HEK293 (cell line): ENCODE results near the gene KLHL29.

Source experiments
- CTCF ChIA-PET: fragments of 350-600 bp; formaldehyde crosslinking; extraction: SDS; loops from one replicate; lab custom pipeline; 2021; ENCODE audit warnings: antibody characterized with exemption; lab: Yijun Ruan, JAX
- POLR2A ChIA-PET: fragments of 300-600 bp; formaldehyde crosslinking; extraction: SDS; loops from one replicate; lab custom pipeline; 2020; ENCODE audit warnings: antibody characterized with exemption, inconsistent platforms; lab: Yijun Ruan, JAX
- H3K27ac ChIP-seq: fragments of 200-500 bp; sonication (Bioruptor generic); 2 replicates; pipeline ENCODE4 v1.5.1; 2014; ENCODE audit warnings: low read depth, low read length, control low read depth, inconsistent platforms; ENCODE audit errors: extremely low read depth
- H3K36me3 ChIP-seq, 2 experiments: fragments of 200-500 bp in 1 of 2; sonication (Bioruptor generic) in 1 of 2; 1 replicate in 1 of 2; 2 replicates in 1 of 2; pipeline ENCODE4 v1.5.1; 2014 to 2017; ENCODE audit warnings: inconsistent platforms in 2 of 2, low read length in 2 of 2; ENCODE audit not compliant: control insufficient read depth in 2 of 2, insufficient read depth in 1 of 2
- H3K4me1 ChIP-seq: fragments of 200-500 bp; sonication (Bioruptor generic); 2 replicates; pipeline ENCODE4 v1.5.1; 2014; ENCODE audit warnings: mild to moderate bottlenecking, low read length, inconsistent platforms; ENCODE audit not compliant: control insufficient read depth, insufficient read depth
- H3K4me3 ChIP-seq: 2 replicates; pipeline ENCODE4 v1.5.1; 2011; ENCODE audit warnings: low read depth, mild to moderate bottlenecking, control low read depth, low read length, moderate library complexity
- H3K9me3 ChIP-seq: fragments of 200-500 bp; sonication (Bioruptor generic); 2 replicates; pipeline ENCODE4 v1.5.1; 2014; ENCODE audit warnings: low read depth, low read length, inconsistent platforms; ENCODE audit not compliant: control insufficient read depth, insufficient read depth
- HOXD13 ChIP-seq: sonication (generic); formaldehyde crosslinking; IDR thresholded peaks from 2 replicates; pipeline ENCODE4 v1.8.0; 2022; ENCODE audit warnings: missing genetic modification reagents, borderline replicate concordance
- OSR2 ChIP-seq: fragments of 450-650 bp; formaldehyde crosslinking; IDR thresholded peaks from 2 replicates; pipeline ENCODE4 v1.5.1; 2016; ENCODE audit warnings: missing biosample characterization, missing genetic modification characterization
- SCRT1 ChIP-seq: fragments of 450-650 bp; formaldehyde crosslinking; IDR thresholded peaks from 2 replicates; pipeline ENCODE4 v1.5.1; 2016; ENCODE audit warnings: missing biosample characterization, missing genetic modification characterization, borderline replicate concordance
- SP3 ChIP-seq: fragments of 450-650 bp; formaldehyde crosslinking; IDR thresholded peaks from 2 replicates; pipeline ENCODE4 v1.5.1; 2016; ENCODE audit warnings: missing biosample characterization, missing genetic modification characterization
- TSHZ1 ChIP-seq: fragments of 450-650 bp; formaldehyde crosslinking; IDR thresholded peaks from 2 replicates; pipeline ENCODE4 v1.5.1; 2016; ENCODE audit warnings: missing biosample characterization, missing genetic modification characterization, borderline replicate concordance
- YY1 ChIP-seq: fragments of 450-650 bp; formaldehyde crosslinking; IDR thresholded peaks from 2 replicates; pipeline ENCODE4 v1.5.1; 2018; ENCODE audit warnings: missing biosample characterization, missing genetic modification characterization
- ZBTB26 ChIP-seq: fragments of 450-650 bp; formaldehyde crosslinking; optimal IDR thresholded peaks from 2 replicates; pipeline ENCODE3; 2016; ENCODE audit warnings: missing biosample characterization, mild to moderate bottlenecking, missing genetic modification characterization
- ZEB2 ChIP-seq: fragments of 450-650 bp; formaldehyde crosslinking; IDR thresholded peaks from 2 replicates; pipeline ENCODE4 v1.5.1; 2016; ENCODE audit warnings: missing biosample characterization, missing genetic modification characterization
- ZFP3 ChIP-seq: fragments of 450-650 bp; formaldehyde crosslinking; IDR thresholded peaks from 2 replicates; pipeline ENCODE4 v1.5.1; 2016; ENCODE audit warnings: low read depth, missing biosample characterization, missing genetic modification characterization
- ZIC2 ChIP-seq: fragments of 450-650 bp; formaldehyde crosslinking; IDR thresholded peaks from 2 replicates; pipeline ENCODE4 v1.5.1; 2016; ENCODE audit warnings: missing biosample characterization, missing genetic modification characterization
- ZNF19 ChIP-seq: fragments of 450-650 bp; formaldehyde crosslinking; IDR thresholded peaks from 2 replicates; pipeline ENCODE4; 2016; ENCODE audit warnings: missing biosample characterization, missing genetic modification characterization, low read depth
- ZNF202 ChIP-seq: fragments of 450-650 bp; formaldehyde crosslinking; IDR thresholded peaks from 2 replicates; pipeline ENCODE4 v1.5.1; 2016; ENCODE audit warnings: missing biosample characterization, missing genetic modification characterization, borderline replicate concordance
- ZNF223 ChIP-seq: fragments of 450-650 bp; formaldehyde crosslinking; IDR thresholded peaks from 2 replicates; pipeline ENCODE4 v1.5.1; 2016; ENCODE audit warnings: missing biosample characterization, missing genetic modification characterization
- ZNF48 ChIP-seq: fragments of 450-650 bp; formaldehyde crosslinking; IDR thresholded peaks from 2 replicates; pipeline ENCODE4 v1.5.1; 2016; ENCODE audit warnings: missing biosample characterization, missing genetic modification characterization
- ZNF514 ChIP-seq: fragments of 450-650 bp; formaldehyde crosslinking; IDR thresholded peaks from 2 replicates; pipeline ENCODE4 v1.5.1; 2016; ENCODE audit warnings: missing biosample characterization, missing genetic modification characterization
- ZNF707 ChIP-seq: fragments of 450-650 bp; formaldehyde crosslinking; IDR thresholded peaks from 2 replicates; pipeline ENCODE4 v1.5.1; 2016; ENCODE audit warnings: missing biosample characterization, missing genetic modification characterization
- ZNF76 ChIP-seq: fragments of 450-650 bp; formaldehyde crosslinking; IDR thresholded peaks from 2 replicates; pipeline ENCODE4; 2016; ENCODE audit warnings: low read depth, missing biosample characterization, missing genetic modification characterization, borderline replicate concordance
- ZNF768 ChIP-seq: fragments of 450-650 bp; formaldehyde crosslinking; IDR thresholded peaks from 2 replicates; pipeline ENCODE4 v1.5.1; 2018; ENCODE audit warnings: missing biosample characterization, mild to moderate bottlenecking, missing genetic modification characterization
- TF ChIP-seq, protein P1 (sequence below): fragments of 450-650 bp; formaldehyde crosslinking; IDR thresholded peaks from 2 replicates; pipeline ENCODE4 v1.5.1; 2017; ENCODE audit warnings: missing biosample characterization, missing genetic modification characterization
- TF ChIP-seq, protein P2 (sequence below): fragments of 450-650 bp; IDR thresholded peaks from 2 replicates; pipeline ENCODE4 v1.5.1; 2018; ENCODE audit warnings: missing biosample characterization, mild to moderate bottlenecking, missing genetic modification characterization
- TF ChIP-seq, protein P3 (sequence below): fragments of 450-650 bp; formaldehyde crosslinking; IDR thresholded peaks from 2 replicates; pipeline ENCODE4 v1.5.1; 2017; ENCODE audit warnings: missing biosample characterization, missing genetic modification characterization

KLHL29 gene

GRCh38 chr2:23585273-23586170 is 200.5 kb downstream of the KLHL29 start:
- Histone ChIP-seq H3K4me1 (0 out of 2 replicates have a peak, but pooled peaks cover 2% of the 10 kb centered on the region), H3K36me3 (no peaks in the 10 kb centered on the region), H3K9me3 (no peaks in the 10 kb centered on the region), H3K4me3 (no peak overlapping the region), H3K27ac (no peak overlapping the region)
- POLR2A ChIA-PET, result interaction anchor here (0.7 kb wide), 1 partner anchor 10 kb away, joined by 4 read pairs; no protein-coding TSS in a partner anchor
- TF ChIP-seq, protein P1, sequence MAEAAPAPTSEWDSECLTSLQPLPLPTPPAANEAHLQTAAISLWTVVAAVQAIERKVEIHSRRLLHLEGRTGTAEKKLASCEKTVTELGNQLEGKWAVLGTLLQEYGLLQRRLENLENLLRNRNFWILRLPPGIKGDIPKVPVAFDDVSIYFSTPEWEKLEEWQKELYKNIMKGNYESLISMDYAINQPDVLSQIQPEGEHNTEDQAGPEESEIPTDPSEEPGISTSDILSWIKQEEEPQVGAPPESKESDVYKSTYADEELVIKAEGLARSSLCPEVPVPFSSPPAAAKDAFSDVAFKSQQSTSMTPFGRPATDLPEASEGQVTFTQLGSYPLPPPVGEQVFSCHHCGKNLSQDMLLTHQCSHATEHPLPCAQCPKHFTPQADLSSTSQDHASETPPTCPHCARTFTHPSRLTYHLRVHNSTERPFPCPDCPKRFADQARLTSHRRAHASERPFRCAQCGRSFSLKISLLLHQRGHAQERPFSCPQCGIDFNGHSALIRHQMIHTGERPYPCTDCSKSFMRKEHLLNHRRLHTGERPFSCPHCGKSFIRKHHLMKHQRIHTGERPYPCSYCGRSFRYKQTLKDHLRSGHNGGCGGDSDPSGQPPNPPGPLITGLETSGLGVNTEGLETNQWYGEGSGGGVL, result 0 out of 2 replicates have a peak, but pooled peaks have one; percentile 16
- TF ChIP-seq, protein P2, sequence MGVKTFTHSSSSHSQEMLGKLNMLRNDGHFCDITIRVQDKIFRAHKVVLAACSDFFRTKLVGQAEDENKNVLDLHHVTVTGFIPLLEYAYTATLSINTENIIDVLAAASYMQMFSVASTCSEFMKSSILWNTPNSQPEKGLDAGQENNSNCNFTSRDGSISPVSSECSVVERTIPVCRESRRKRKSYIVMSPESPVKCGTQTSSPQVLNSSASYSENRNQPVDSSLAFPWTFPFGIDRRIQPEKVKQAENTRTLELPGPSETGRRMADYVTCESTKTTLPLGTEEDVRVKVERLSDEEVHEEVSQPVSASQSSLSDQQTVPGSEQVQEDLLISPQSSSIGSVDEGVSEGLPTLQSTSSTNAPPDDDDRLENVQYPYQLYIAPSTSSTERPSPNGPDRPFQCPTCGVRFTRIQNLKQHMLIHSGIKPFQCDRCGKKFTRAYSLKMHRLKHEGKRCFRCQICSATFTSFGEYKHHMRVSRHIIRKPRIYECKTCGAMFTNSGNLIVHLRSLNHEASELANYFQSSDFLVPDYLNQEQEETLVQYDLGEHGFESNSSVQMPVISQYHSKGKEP (tag by site-specific recombination), result no peak
- CTCF ChIA-PET, result interaction anchor here (1.5 to 2.0 kb wide), 2 partner anchors 9 to 18 kb away, joined by 3 to 5 read pairs; no protein-coding TSS in a partner anchor

- ChIA-PET POLR2A (no interaction called here), CTCF (interaction anchor here (0.7 to 2.0 kb wide), 2 partner anchors 20 to 274 kb away, joined by 4 to 5 read pairs; no protein-coding TSS in a partner anchor)
- Histone ChIP-seq H3K4me1 (0 out of 2 replicates have a peak, but pooled peaks cover 2% of the 10 kb centered on the region), H3K36me3 (no peaks in the 10 kb centered on the region), H3K9me3 (no peaks in the 10 kb centered on the region), H3K27ac (no peak overlapping the region), H3K4me3 (no peak overlapping the region)
- TF ChIP-seq ZNF48 (tag by site-specific recombination) (no peak), ZBTB26 (tag by site-specific recombination) (no peak), OSR2 (tag by site-specific recombination) (0 out of 2 replicates have a peak, but pooled peaks have one; percentile 7), SCRT1 (tag by site-specific recombination) (no peak), SP3 (tag by site-specific recombination) (no peak), ZNF223 (tag by site-specific recombination) (no peak), ZEB2 (tag by site-specific recombination) (no peak), ZNF19 (tag by site-specific recombination) (no peak), ZIC2 (peak; percentile 50), ZNF707 (tag by site-specific recombination) (no peak), ZNF76 (no peak), TSHZ1 (tag by site-specific recombination) (no peak), ZNF514 (no peak), YY1 (tag by site-specific recombination) (no peak), ZNF768 (no peak), HOXD13 (CRISPR knock-in tag) (no peak), ZNF202 (tag by site-specific recombination) (no peak), ZFP3 (no peak)
- TF ChIP-seq, protein P3, sequence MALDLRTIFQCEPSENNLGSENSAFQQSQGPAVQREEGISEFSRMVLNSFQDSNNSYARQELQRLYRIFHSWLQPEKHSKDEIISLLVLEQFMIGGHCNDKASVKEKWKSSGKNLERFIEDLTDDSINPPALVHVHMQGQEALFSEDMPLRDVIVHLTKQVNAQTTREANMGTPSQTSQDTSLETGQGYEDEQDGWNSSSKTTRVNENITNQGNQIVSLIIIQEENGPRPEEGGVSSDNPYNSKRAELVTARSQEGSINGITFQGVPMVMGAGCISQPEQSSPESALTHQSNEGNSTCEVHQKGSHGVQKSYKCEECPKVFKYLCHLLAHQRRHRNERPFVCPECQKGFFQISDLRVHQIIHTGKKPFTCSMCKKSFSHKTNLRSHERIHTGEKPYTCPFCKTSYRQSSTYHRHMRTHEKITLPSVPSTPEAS (tag by site-specific recombination), result no peak
Measured at GRCh38 chr2:23586741-23587306, 201.8 kb downstream of the KLHL29 start.
